Heart left ventricle (tissue), 16 donors: Measurements from ENCODE around the gene CRELD2. TPM values are rescaled to one million over a fixed set of nuclear protein-coding genes. Genes with fewer than 3 reads are reported as not detected.

ENCODE experiments used
- ATAC-seq, 4 donors: fragments of 200-7000 bp; cut with Tn5 transposase; one replicate each; pipeline ENCODE4 v1.9.1; 2020 to 2022; ENCODE audit warnings: moderate library complexity in 4 of 4, mild to moderate bottlenecking in 3 of 4, moderate number of reproducible peaks in 1 of 4
- DNase-seq, 5 donors: peaks; one replicate each; pipeline ENCODE4 v3.0.0-alpha.2; 2020
- H3K27ac ChIP-seq, 12 donors: fragments of 200-600 bp; sonication (generic) in 4 of 12; one replicate each; pipeline versions ENCODE4 v1.5.0 to v1.8.0; 2016 to 2022; ENCODE audit warnings: mild to moderate bottlenecking in 2 of 12
- H3K27me3 ChIP-seq, 9 donors: fragments of 200-600 bp; sonication (generic) in 2 of 9; one replicate each; pipeline versions ENCODE4 v1.5.1 to v1.8.0; 2016 to 2022; ENCODE audit warnings: mild to moderate bottlenecking in 3 of 9
- H3K36me3 ChIP-seq, 9 donors: fragments of 200-600 bp; sonication (generic) in 2 of 9; one replicate each; pipeline versions ENCODE4 v1.5.0 to v1.8.0; 2018 to 2022; ENCODE audit warnings: mild to moderate bottlenecking in 2 of 9
- H3K4me1 ChIP-seq, 12 donors: fragments of 200-600 bp; sonication (generic) in 4 of 12; one replicate each; pipeline versions ENCODE4 v1.5.0 to v1.8.0; 2016 to 2022; ENCODE audit warnings: mild to moderate bottlenecking in 3 of 12
- H3K4me3 ChIP-seq, 12 donors: fragments of 200-600 bp; sonication (generic) in 4 of 12; one replicate each; pipeline versions ENCODE4 v1.5.0 to v1.8.0; 2017 to 2022; ENCODE audit warnings: mild to moderate bottlenecking in 9 of 12, moderate library complexity in 4 of 12
- H3K9me3 ChIP-seq, 12 donors: fragments of 200-600 bp; sonication (generic) in 4 of 12; one replicate each; pipeline versions ENCODE4 v1.5.0 to v1.8.0; 2016 to 2022; ENCODE audit warnings: mild to moderate bottlenecking in 1 of 12
- CTCF ChIP-seq, 12 donors: fragments of 200-600 bp; sonication (generic) in 4 of 12; IDR thresholded peaks; one replicate each; pipeline versions ENCODE4 v1.5.0 to v1.8.0; 2018 to 2022; ENCODE audit warnings: antibody characterized with exemption in 12 of 12, mild to moderate bottlenecking in 5 of 12
- POLR2A ChIP-seq, 2 donors: fragments of 450-650 bp; IDR thresholded peaks; one replicate each; pipeline ENCODE4 v1.6.1; 2017; ENCODE audit warnings: antibody characterized with exemption in 2 of 2, mild to moderate bottlenecking in 2 of 2, moderate library complexity in 2 of 2
- WGBS, 4 donors: extraction: QIAGEN DNeasy Blood & Tissue Kit in 2 of 4; methylation state at CpG; one replicate each; pipeline versions ENCODE4 v1.1.5 to v1.1.7; 2013 to 2018; 5-methylcytosine and 5-hydroxymethylcytosine counted together
- intact Hi-C, 10 donors: fragments of 100-400 bp; cut with DNase I; formaldehyde crosslinking; loops; one replicate each; pipeline versions ENCODE4 v1.11.1 to v1.14.2; 2022
- polyA plus RNA-seq, 2 donors: library from polyadenylated mRNA; stranded (reverse); fragments of 200-250 nt; gene quantifications; one replicate each; pipeline ENCODE4 v1.2.3, GENCODE V29; 2013
- total RNA-seq, 9 donors: library from RNA; depleted of rRNA in 2 of 9; stranded (reverse); fragments of >200 nt in 2 of 9; fragmentation: NEBNext Ultra II Directional in 3 of 9; extraction: Animal tissue kit (Norgen Biotek cat#: 25700) in 3 of 9; gene quantifications; one replicate each; pipeline versions ENCODE4 v1.1.0 to v1.2.4, GENCODE V29; 2016 to 2023
- donor health status: ischemic (EF 13 %, LVEDD 7.1; RV severe dilation, severe dysfunction).
- donor health status: healthy with polysubstance abuse.
- donor health status: DM: no; HTN: yes; CAD: no.
- donor health status: DM: no; HTN: no; CAD: no.
- donor health status: ischemic (EF 25% LVEDD 6.9; RV normal size, moderate dysfunction).
- donor health status: ischemic (EF 25% LVEDD 5.7; RV mildly dilated, moderate dysfunction).
- donor health status: healthy.
- donor health status: DM: yes; HTN: yes; CAD: no.
- donor health status: ischemic (EF 35%, LVEDD 5.7; RV mildly dilated, moderate dysfunction).
- donor health status: nonischemic (EF 11% LVEDD 7.7; RV severe dilation, severe dysfunction).
- donor health status: DM: yes; HTN: yes; CAD: no.
- donor health status: PGD.
- donor health status: ischemic (EF 29% LVEDD 5.4; RV normal size, mild dysfunction).
- donor health status: nonischemic (EF 23%, LVEDD 6.1; RV moderate dilation, normal function).

CRELD2 gene
- total and polyA plus RNA-seq, 11 donors, result 15.0 to 70.3 (median 21.6) TPM

GRCh38 chr22:49965091-49966040 lies 46.9 kb downstream of the CRELD2 start:
- ATAC-seq (no peak), DNase-seq (peak in 3 of 5 donors; percentile 13 to 57 (median 26))
- H3K4me3 ChIP-seq, result peak overlapping the region in 2 of 12 donors; percentile 83 to 99
- H3K27me3 ChIP-seq, result no peaks in the 10 kb centered on the region
- peak overlapping the region in 11 of 12 donors; percentile 23 to 99 (median 94) for H3K27ac ChIP-seq
- peaks cover 24 to 80% (median 64%) of the 10 kb centered on the region in 12 donors for H3K4me1 ChIP-seq
- H3K36me3 ChIP-seq, result peaks cover 5 to 41% (median 18%) of the 10 kb centered on the region in 9 donors
- no peaks in the 10 kb centered on the region for H3K9me3 ChIP-seq
- intact Hi-C loops, result loop anchor here in 2 of 10 donors (5.0 kb wide), 1 partner anchor 33 kb away; no protein-coding TSS in a partner anchor
- TF ChIP-seq POLR2A (IDR thresholded peaks at IDR 0.05) (no peak), CTCF (IDR thresholded peaks at IDR 0.05) (no peak)
- 78 to 89% (median 82%) methylated on average over 12 to 22 of the region's 22 CpGs for WGBS, 4 donors

GRCh38 chr22:49966041-49966773 lies 47.8 kb downstream of the CRELD2 start:
- Histone ChIP-seq H3K4me1 (peaks cover 24 to 88% (median 70%) of the 10 kb centered on the region in 12 donors), H3K27ac (peak overlapping the region in 11 of 12 donors; percentile 26 to 99 (median 82)), H3K9me3 (no peaks in the 10 kb centered on the region), H3K36me3 (peaks cover 5 to 41% (median 18%) of the 10 kb centered on the region in 9 donors), H3K4me3 (peak overlapping the region in 1 of 12 donors; percentile 43), H3K27me3 (no peaks in the 10 kb centered on the region)
- intact Hi-C loops, result loop anchor here in 2 of 10 donors (5.0 kb wide), 1 partner anchor 34 kb away; no protein-coding TSS in a partner anchor
- 58 to 86% (median 75%) methylated on average over 10 to 11 of the region's 11 CpGs for WGBS, 4 donors
- DNase-seq (peak in 4 of 5 donors; percentile 16 to 61 (median 29)), ATAC-seq (no peak)
- no peak for TF ChIP-seq CTCF (IDR thresholded peaks at IDR 0.05)
- TF ChIP-seq POLR2A (IDR thresholded peaks at IDR 0.05), result no peak

- Histone ChIP-seq H3K4me3 (peak overlapping the region in 9 of 12 donors; percentile 14 to 43 (median 20)), H3K27ac (peak overlapping the region; percentile 3 to 99 (median 78)), H3K36me3 (peaks cover 5 to 33% (median 18%) of the 10 kb centered on the region in 9 donors), H3K9me3 (no peaks in the 10 kb centered on the region), H3K4me1 (peaks cover 24 to 95% (median 77%) of the 10 kb centered on the region in 12 donors), H3K27me3 (no peaks in the 10 kb centered on the region)
- TF ChIP-seq CTCF (IDR thresholded peaks at IDR 0.05), result peak in 1 of 12 donors; percentile 14
- TF ChIP-seq POLR2A (IDR thresholded peaks at IDR 0.05), result no peak
- ATAC-seq (no peak), DNase-seq (peak; percentile 30 to 78 (median 56))
- 48 to 52% (median 50%) methylated on average over 17 to 36 of the region's 36 CpGs for WGBS, 4 donors
- intact Hi-C loops, result loop anchor here in 2 of 10 donors (5.0 kb wide), 1 partner anchor 35 kb away; no protein-coding TSS in a partner anchor
Measured at GRCh38 chr22:49966774-49967705, 48.6 kb downstream of the CRELD2 start.
